ENCODE results near the gene RBMS2. TPM values are rescaled to one million over a fixed set of nuclear protein-coding genes. Genes with fewer than 3 reads are reported as not detected.

RBMS2 gene
- total and polyA plus RNA-seq, 2 experiments from 2014 or later, result 15.2 to 18.8 TPM

DNA sequence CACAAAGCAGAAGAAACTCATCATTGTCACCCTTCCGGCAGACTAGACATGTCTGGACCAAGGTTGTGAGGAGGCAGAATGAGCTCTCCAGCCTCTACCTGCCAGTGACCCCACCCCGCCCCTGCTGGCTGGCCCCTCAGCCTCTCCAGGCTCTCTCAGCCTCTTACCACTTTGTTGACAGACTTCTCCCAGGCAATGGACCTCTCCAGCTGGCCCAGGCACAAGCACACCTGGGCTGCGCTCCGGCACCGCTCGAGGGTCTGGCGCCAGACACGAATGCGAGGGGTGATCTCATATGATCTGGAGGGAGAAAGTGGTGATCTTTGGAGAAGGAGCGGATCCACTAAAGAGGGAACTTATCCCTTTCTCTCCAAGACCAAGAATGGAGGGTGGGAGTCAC, 78.2 kb downstream of the RBMS2 start:
- Histone ChIP-seq H3K4me1 (ENCODE audit: insufficient read depth) (no peaks in the 10 kb centered on the region), H3K9me2 (replicated peaks; ENCODE audit: insufficient read depth) (no peaks in the 10 kb centered on the region), H3K36me3 (replicated peaks; ENCODE audit: insufficient read depth, low read depth) (peaks cover 3% of the 10 kb centered on the region), H3K27me3 (no peaks in the 10 kb centered on the region), H3K9me3 (ENCODE audit: low read depth) (no peaks in the 10 kb centered on the region), H3K4me3 (no peak overlapping the region), H3K4me2 (no peak overlapping the region), H3K27ac (no peak overlapping the region), H3K79me2 (no peaks in the 10 kb centered on the region), H4K20me1 (ENCODE audit: insufficient read depth, poor library complexity, severe bottlenecking) (no peaks in the 10 kb centered on the region), H2AFZ (no peak overlapping the region)
- 99% methylated on average over 10 of the region's 10 CpGs for WGBS (ENCODE audit: low lambda C conversion rate, missing lambda C conversion rate)
- TF ChIP-seq, protein P1, sequence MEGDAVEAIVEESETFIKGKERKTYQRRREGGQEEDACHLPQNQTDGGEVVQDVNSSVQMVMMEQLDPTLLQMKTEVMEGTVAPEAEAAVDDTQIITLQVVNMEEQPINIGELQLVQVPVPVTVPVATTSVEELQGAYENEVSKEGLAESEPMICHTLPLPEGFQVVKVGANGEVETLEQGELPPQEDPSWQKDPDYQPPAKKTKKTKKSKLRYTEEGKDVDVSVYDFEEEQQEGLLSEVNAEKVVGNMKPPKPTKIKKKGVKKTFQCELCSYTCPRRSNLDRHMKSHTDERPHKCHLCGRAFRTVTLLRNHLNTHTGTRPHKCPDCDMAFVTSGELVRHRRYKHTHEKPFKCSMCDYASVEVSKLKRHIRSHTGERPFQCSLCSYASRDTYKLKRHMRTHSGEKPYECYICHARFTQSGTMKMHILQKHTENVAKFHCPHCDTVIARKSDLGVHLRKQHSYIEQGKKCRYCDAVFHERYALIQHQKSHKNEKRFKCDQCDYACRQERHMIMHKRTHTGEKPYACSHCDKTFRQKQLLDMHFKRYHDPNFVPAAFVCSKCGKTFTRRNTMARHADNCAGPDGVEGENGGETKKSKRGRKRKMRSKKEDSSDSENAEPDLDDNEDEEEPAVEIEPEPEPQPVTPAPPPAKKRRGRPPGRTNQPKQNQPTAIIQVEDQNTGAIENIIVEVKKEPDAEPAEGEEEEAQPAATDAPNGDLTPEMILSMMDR (IDR thresholded peaks at IDR 0.05; ENCODE audit: poor library complexity), result no peak
- TF ChIP-seq EZH2phosphoT487 (IDR thresholded peaks at IDR 0.05; ENCODE audit: low read depth, severe bottlenecking, unreplicated experiment) (no peak), EZH2 (IDR thresholded peaks at IDR 0.05; ENCODE audit: borderline replicate concordance) (no peak)
- DNase-seq (ENCODE audit: low spot score), result no peak

DNA sequence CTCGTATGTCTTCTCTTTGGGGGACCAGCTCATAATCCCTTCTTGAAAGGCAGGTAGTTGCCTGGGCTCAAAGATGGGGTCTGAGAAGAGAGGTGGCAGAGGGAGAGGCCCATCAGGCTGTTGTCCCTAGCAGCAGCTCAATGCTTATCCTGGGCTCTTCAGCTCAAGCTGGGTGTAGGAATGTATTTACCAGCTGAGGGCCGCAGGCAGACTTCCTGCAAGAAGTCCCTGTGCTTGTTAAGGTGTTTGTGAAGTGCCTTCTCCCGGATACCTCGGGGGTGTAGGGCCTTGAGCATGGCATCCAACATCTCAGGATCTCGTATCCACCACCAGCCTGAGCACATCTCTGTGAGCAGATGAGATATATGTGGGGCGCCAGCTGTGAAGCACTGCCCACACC, 79.1 kb downstream of the RBMS2 start:
- peaks cover 3% of the 10 kb centered on the region for H3K36me3 ChIP-seq (replicated peaks; ENCODE audit: insufficient read depth, low read depth)
- no peaks in the 10 kb centered on the region for H3K27me3 ChIP-seq
- no peaks in the 10 kb centered on the region for H3K79me2 ChIP-seq
- TF ChIP-seq EZH2 (IDR thresholded peaks at IDR 0.05; ENCODE audit: borderline replicate concordance), result no peak
- no peaks in the 10 kb centered on the region for H3K4me1 ChIP-seq (ENCODE audit: insufficient read depth)
- no peaks in the 10 kb centered on the region for H3K9me2 ChIP-seq (replicated peaks; ENCODE audit: insufficient read depth)
- DNase-seq (ENCODE audit: low spot score), result no peak
- no peak overlapping the region for H3K4me2 ChIP-seq
- H3K4me3 ChIP-seq, result no peak overlapping the region
- no peak overlapping the region for H3K27ac ChIP-seq
- no peaks in the 10 kb centered on the region for H3K9me3 ChIP-seq (ENCODE audit: low read depth)
- 94% methylated on average over 6 of the region's 6 CpGs for WGBS (ENCODE audit: low lambda C conversion rate, missing lambda C conversion rate)
- H2AFZ ChIP-seq, result no peak overlapping the region
- no peaks in the 10 kb centered on the region for H4K20me1 ChIP-seq (ENCODE audit: insufficient read depth, poor library complexity, severe bottlenecking)

DNA sequence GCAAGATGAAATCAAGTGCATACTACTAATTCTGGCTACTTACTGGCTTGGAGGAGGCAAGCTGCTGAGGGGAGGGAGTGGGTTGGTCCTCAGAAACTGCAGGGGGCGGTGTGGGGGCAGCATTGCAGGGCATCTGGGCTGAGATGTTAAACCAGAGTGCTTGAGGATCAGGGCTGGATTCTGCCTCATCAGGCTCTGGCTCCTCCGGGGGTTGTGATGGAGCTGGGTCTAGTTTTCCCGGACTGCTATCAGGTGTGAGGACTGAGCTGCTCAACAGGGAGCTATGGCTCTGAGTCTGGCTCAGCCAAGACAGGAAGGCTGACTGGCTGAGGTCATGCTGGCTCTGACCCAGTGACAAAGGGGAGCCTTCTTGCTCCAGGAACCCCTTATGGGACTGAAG, 79.9 kb downstream of the RBMS2 start:
- Histone ChIP-seq H3K27ac (no peak overlapping the region), H3K36me3 (replicated peaks; ENCODE audit: insufficient read depth, low read depth) (peaks cover 3% of the 10 kb centered on the region), H3K27me3 (no peaks in the 10 kb centered on the region), H3K79me2 (no peaks in the 10 kb centered on the region), H4K20me1 (ENCODE audit: insufficient read depth, poor library complexity, severe bottlenecking) (no peaks in the 10 kb centered on the region), H2AFZ (no peak overlapping the region), H3K4me2 (no peak overlapping the region), H3K4me1 (ENCODE audit: insufficient read depth) (no peaks in the 10 kb centered on the region), H3K9me2 (replicated peaks; ENCODE audit: insufficient read depth) (no peaks in the 10 kb centered on the region), H3K4me3 (no peak overlapping the region), H3K9me3 (ENCODE audit: low read depth) (no peaks in the 10 kb centered on the region)
- TF ChIP-seq, protein P1 (IDR thresholded peaks at IDR 0.05; ENCODE audit: poor library complexity), result no peak
- TF ChIP-seq EZH2 (IDR thresholded peaks at IDR 0.05; ENCODE audit: borderline replicate concordance), result no peak
- TF ChIP-seq EZH2phosphoT487 (IDR thresholded peaks at IDR 0.05; ENCODE audit: low read depth, severe bottlenecking, unreplicated experiment), result no peak
- WGBS (ENCODE audit: low lambda C conversion rate, missing lambda C conversion rate), result 87% methylated on average over 2 of the region's 3 CpGs
- DNase-seq (ENCODE audit: low spot score), result no peak

DNA sequence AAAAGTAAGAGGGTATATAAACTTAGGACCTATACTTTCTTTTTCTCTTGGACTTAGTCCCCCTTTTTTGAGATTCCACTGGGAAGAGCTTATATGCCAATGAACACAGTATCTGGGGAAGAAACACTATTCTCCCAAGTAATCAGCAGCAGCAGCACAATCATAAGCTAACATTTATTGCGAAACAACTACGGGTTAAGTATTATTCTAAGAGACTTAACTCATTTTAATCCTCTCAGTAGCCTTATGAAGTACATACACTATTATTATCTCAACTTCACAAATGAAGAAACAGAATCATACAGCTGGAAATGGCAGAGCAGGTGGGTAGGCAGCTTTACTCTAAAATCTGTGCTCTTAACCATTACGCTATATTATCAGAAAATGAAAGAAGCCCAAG, 80.6 kb downstream of the RBMS2 start:
- no peaks in the 10 kb centered on the region for H3K4me1 ChIP-seq (ENCODE audit: insufficient read depth)
- no peak overlapping the region for H3K4me2 ChIP-seq
- whole genome bisulfite sequencing (ENCODE audit: low lambda C conversion rate, missing lambda C conversion rate), result 83% methylated on average over 3 of the region's 3 CpGs
- H4K20me1 ChIP-seq (ENCODE audit: insufficient read depth, poor library complexity, severe bottlenecking), result no peaks in the 10 kb centered on the region
- peaks cover 3% of the 10 kb centered on the region for H3K36me3 ChIP-seq (replicated peaks; ENCODE audit: insufficient read depth, low read depth)
- DNase-seq (ENCODE audit: low spot score), result no peak
- TF ChIP-seq, protein P1 (IDR thresholded peaks at IDR 0.05; ENCODE audit: poor library complexity), result no peak
- TF ChIP-seq EZH2phosphoT487 (IDR thresholded peaks at IDR 0.05; ENCODE audit: low read depth, severe bottlenecking, unreplicated experiment), result no peak
- no peak for TF ChIP-seq EZH2 (IDR thresholded peaks at IDR 0.05; ENCODE audit: borderline replicate concordance)
- H2AFZ ChIP-seq, result no peak overlapping the region
- H3K4me3 ChIP-seq, result no peak overlapping the region
- no peaks in the 10 kb centered on the region for H3K9me2 ChIP-seq (replicated peaks; ENCODE audit: insufficient read depth)
- no peaks in the 10 kb centered on the region for H3K9me3 ChIP-seq (ENCODE audit: low read depth)
- no peaks in the 10 kb centered on the region for H3K79me2 ChIP-seq
- H3K27ac ChIP-seq, result no peak overlapping the region
- no peaks in the 10 kb centered on the region for H3K27me3 ChIP-seq

Data from hepatocyte (in vitro differentiated cells).